ENCODE results near the gene STOX2.

DNA sequence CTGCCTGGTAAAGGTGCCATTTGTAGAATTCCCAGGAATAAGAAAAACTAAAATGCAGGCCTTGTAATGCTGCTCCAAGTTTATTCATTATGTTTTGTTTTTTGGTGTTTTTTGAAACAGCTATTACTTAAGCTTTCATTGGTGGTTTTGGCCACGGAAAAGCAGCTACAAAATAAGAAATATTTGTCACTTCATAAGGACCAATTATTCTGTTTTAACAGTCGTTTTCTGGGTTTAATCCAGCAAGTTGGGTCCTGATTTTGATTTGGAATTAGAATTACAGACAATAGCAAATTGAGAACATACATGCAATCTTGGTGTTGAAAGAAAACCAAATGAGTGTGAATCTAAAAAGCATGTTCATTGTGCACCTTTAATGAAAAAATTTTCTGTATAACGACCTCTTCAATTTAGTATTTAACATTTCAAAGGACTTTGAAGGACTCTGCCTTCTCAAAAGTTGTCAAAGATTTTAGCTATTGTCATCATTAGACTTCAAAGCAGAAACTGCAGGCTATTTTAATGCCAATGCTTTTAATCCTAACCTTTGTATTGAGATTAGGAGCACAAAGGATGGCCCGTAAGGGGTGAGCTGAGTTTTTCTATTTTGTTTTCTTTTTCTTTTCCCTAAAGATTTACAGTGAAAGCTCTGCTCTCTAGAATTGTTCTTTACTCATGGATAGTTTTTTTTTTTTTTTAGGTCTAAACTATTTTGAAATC lies 26.7 kb upstream of the STOX2 start:
- no peak for TF ChIP-seq POLR2A (IDR thresholded peaks at IDR 0.05)
- TF ChIP-seq, protein P1, sequence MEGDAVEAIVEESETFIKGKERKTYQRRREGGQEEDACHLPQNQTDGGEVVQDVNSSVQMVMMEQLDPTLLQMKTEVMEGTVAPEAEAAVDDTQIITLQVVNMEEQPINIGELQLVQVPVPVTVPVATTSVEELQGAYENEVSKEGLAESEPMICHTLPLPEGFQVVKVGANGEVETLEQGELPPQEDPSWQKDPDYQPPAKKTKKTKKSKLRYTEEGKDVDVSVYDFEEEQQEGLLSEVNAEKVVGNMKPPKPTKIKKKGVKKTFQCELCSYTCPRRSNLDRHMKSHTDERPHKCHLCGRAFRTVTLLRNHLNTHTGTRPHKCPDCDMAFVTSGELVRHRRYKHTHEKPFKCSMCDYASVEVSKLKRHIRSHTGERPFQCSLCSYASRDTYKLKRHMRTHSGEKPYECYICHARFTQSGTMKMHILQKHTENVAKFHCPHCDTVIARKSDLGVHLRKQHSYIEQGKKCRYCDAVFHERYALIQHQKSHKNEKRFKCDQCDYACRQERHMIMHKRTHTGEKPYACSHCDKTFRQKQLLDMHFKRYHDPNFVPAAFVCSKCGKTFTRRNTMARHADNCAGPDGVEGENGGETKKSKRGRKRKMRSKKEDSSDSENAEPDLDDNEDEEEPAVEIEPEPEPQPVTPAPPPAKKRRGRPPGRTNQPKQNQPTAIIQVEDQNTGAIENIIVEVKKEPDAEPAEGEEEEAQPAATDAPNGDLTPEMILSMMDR (IDR thresholded peaks at IDR 0.05): no peak
